Measurements from ENCODE around the gene SLC17A1. TPM values are rescaled to one million over a fixed set of nuclear protein-coding genes. Genes with fewer than 3 reads are reported as not detected.

The SLC17A1 gene
- total and polyA plus RNA-seq, 10 of the 15 experiments (the other 5 are each of a cell fraction or from before 2014, with no cell fraction given), result not detected

- ChIA-PET SMC1A (ENCODE audit: uncharacterized antibody, unreplicated experiment) (no interaction called here), CTCF (no interaction called here), RAD21 (ENCODE audit: unreplicated experiment) (no interaction called here), POLR2A (no interaction called here)
- H3K36me3 ChIP-seq (ENCODE audit: control insufficient read depth in 2 of 2, insufficient read depth in 2 of 2, low read length in 1 of 2), result no peaks in the 10 kb centered on the region
- no peak overlapping the region for H2AFZ ChIP-seq (ENCODE audit: control insufficient read depth, low read depth, low read length)
- no TSS peak for BruUV-seq (replicated peaks)
- H3K9ac ChIP-seq (ENCODE audit: control insufficient read depth, insufficient read depth, low read length), result no peak overlapping the region
- H3K79me2 ChIP-seq (ENCODE audit: control insufficient read depth, insufficient read depth, low read length), result no peaks in the 10 kb centered on the region
- no peaks in the 10 kb centered on the region for H4K20me1 ChIP-seq (ENCODE audit: control insufficient read depth, insufficient read depth)
- ATAC-seq (no peak), DNase-seq (ENCODE audit: low read depth, low spot score) (no peak), FAIRE-seq (no peak)
- no peak overlapping the region for H3K27ac ChIP-seq (ENCODE audit: control insufficient read depth, insufficient read depth)
- no peaks in the 10 kb centered on the region for H3K9me3 ChIP-seq (replicated peaks; ENCODE audit: control insufficient read depth, insufficient read depth, low read length)
- WGBS (ENCODE audit: insufficient coverage, insufficient replicate concordance, low lambda C conversion rate, missing lambda C conversion rate), result 14% methylated on average over 4 of the region's 4 CpGs
- in situ Hi-C loops (cut with MboI), result no loop called here
- TF ChIP-seq CHD4 (IDR thresholded peaks at IDR 0.05) (no peak), TARDBP (IDR thresholded peaks at IDR 0.05; ENCODE audit: borderline replicate concordance) (no peak), IRF4 (IDR thresholded peaks at IDR 0.05; ENCODE audit: low read depth, low read length) (no peak), YY1 (IDR thresholded peaks at IDR 0.05; ENCODE audit: low read depth, low read length) (no peak), GATAD2B (conservative IDR thresholded peaks at IDR 0.05; ENCODE audit: low read depth) (no peak), ZNF207 (IDR thresholded peaks at IDR 0.05; ENCODE audit: borderline replicate concordance) (no peak), HCFC1 (IDR thresholded peaks at IDR 0.05; ENCODE audit: low read length) (no peak), FOXM1 (IDR thresholded peaks at IDR 0.05; ENCODE audit: low read depth, low read length) (no peak), FOXK2 (IDR thresholded peaks at IDR 0.05) (no peak), JUND (IDR thresholded peaks at IDR 0.05; ENCODE audit: low read depth, low read length) (no peak), HDAC6 (IDR thresholded peaks at IDR 0.05; ENCODE audit: unreplicated experiment) (no peak), ATF3 (IDR thresholded peaks at IDR 0.05; ENCODE audit: borderline replicate concordance, extremely low read depth, low read depth, low read length) (no peak), BCL11A (IDR thresholded peaks at IDR 0.05; ENCODE audit: low read depth, low read length) (no peak), POLR2A (IDR thresholded peaks at IDR 0.05; ENCODE audit: low read depth, low read length) (no peak), NR2C2 (IDR thresholded peaks at IDR 0.05; ENCODE audit: borderline replicate concordance, control insufficient read depth, insufficient read length, low read depth) (no peak), MLLT1 (IDR thresholded peaks at IDR 0.05) (no peak)
- TF ChIP-seq, protein P1, sequence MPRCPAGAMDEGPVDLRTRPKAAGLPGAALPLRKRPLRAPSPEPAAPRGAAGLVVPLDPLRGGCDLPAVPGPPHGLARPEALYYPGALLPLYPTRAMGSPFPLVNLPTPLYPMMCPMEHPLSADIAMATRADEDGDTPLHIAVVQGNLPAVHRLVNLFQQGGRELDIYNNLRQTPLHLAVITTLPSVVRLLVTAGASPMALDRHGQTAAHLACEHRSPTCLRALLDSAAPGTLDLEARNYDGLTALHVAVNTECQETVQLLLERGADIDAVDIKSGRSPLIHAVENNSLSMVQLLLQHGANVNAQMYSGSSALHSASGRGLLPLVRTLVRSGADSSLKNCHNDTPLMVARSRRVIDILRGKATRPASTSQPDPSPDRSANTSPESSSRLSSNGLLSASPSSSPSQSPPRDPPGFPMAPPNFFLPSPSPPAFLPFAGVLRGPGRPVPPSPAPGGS (IDR thresholded peaks at IDR 0.05; ENCODE audit: borderline replicate concordance, insufficient read depth, low read depth, low read length, poor library complexity, severe bottlenecking), result no peak
- TF ChIP-seq, protein P2, sequence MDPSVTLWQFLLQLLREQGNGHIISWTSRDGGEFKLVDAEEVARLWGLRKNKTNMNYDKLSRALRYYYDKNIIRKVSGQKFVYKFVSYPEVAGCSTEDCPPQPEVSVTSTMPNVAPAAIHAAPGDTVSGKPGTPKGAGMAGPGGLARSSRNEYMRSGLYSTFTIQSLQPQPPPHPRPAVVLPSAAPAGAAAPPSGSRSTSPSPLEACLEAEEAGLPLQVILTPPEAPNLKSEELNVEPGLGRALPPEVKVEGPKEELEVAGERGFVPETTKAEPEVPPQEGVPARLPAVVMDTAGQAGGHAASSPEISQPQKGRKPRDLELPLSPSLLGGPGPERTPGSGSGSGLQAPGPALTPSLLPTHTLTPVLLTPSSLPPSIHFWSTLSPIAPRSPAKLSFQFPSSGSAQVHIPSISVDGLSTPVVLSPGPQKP (IDR thresholded peaks at IDR 0.05; ENCODE audit: low read depth, low read length), result no peak
- H3K4me2 ChIP-seq (ENCODE audit: control insufficient read depth, insufficient read depth), result no peak overlapping the region
- no peaks in the 10 kb centered on the region for H3K4me1 ChIP-seq (ENCODE audit: control insufficient read depth, insufficient read depth, low read length)
- intact Hi-C loops (cut with micrococcal nuclease; ENCODE audit: unreplicated experiment), result no loop called here
- peaks cover 0 to 3% of the 10 kb centered on the region in 2 experiments; a peak in 2 of 4 replicates for H3K27me3 ChIP-seq (replicated peaks in 1 of 2; ENCODE audit: control insufficient read depth in 2 of 2, insufficient read depth in 2 of 2, low read length in 1 of 2)
- no peak overlapping the region for H3K4me3 ChIP-seq
Measured at GRCh38 chr6:25777856-25778649, 53.8 kb downstream of the SLC17A1 start.

All from GM12878 (cell line).